Occipital lobe (tissue), 2 donors: Measurements from ENCODE around the gene GLYATL3. TPM values are rescaled to one million over a fixed set of nuclear protein-coding genes. Genes with fewer than 3 reads are reported as not detected.
A peak's percentile ranks its signal among the peaks of the same experiment; 100 is the strongest.
"Not testable (repeated sequence)": the region's sequence is repeated elsewhere in the genome, so short reads cannot be mapped to it uniquely, and the experiment has no call there.

Source experiments
- DNase-seq: peaks from one replicate; lab custom pipeline; 2025; lab: John Stamatoyannopoulos, UW
- total RNA-seq: library from RNA; depleted of rRNA; stranded (reverse); fragments of >200 nt; gene quantifications from one replicate; pipeline ENCODE4 v1.2.3, GENCODE V29; 2014

GLYATL3 gene
- total RNA-seq = not detected

- no peak for DNase-seq
Measured at GRCh38 chr6:49499623-49500022, at the start of gene GLYATL3. Gene GLYATL3, plus strand, starts transcription at chr6:49499923. Its CDS starts 12,068 bp downstream, at chr6:49511991.

GRCh38 chr6:49453221-49453620 lies 46.5 kb upstream of the GLYATL3 start:
- DNase-seq = no peak

GRCh38 chr6:49454787-49455709 lies 44.7 kb upstream of the GLYATL3 start:
- no peak for DNase-seq

GRCh38 chr6:49457771-49458170 lies 42.0 kb upstream of the GLYATL3 start:
- DNase-seq = no peak

- DNase-seq = no peak
Measured at GRCh38 chr6:49462071-49462470, 37.7 kb upstream of the GLYATL3 start.

GRCh38 chr6:49462599-49462926 lies 37.2 kb upstream of the GLYATL3 start:
- no peak for DNase-seq

DNA sequence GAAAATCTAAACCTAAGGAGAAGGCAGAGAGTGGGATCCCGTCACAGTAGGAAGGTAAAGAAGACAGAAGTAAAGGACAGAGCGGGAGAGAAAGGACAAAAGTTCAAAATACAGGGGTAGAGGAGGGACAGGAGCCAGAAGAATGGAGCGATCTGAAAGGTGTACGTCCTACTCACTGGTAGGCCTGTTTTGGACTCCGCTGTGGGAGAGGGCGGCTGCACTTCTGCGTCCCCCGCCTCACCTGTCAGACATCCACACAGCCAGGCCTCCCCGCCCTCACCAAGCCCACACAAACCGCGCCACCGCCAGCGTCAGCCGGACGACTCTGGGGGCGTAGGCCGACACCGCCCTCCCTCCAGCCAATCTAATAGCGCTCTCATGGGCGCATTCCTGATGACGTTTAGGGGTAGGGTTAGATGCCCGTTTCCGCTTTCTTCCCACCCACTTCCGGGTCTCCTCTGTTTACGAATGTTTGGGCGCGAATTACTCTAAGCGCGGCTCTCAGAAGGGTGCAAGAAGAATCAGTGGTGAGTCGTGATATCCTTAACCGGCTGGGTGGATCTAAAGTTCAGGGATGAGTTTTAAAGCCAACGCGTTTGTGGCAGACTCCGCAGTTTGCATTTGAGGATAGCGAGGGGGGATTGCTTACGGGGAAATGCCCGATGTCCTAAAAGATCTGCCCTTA lies 36.7 kb upstream of the GLYATL3 start, which contains the start of the genes CENPQ and MMUT:
Gene CENPQ (plus strand): TSS at position 444 of the 685 bp plus-strand sequence. CDS start 6,807 bp downstream, outside the sequence.
Gene MMUT (minus strand): TSS at position 327 of the 685 bp plus-strand sequence. CDS start 3,787 bp downstream, outside the sequence.
- peak; percentile 92 for DNase-seq

GRCh38 chr6:49463612-49463967 lies 36.1 kb upstream of the GLYATL3 start:
- DNase-seq = no peak

- DNase-seq = no peak
Measured at GRCh38 chr6:49464691-49465090, 35.0 kb upstream of the GLYATL3 start.

DNA sequence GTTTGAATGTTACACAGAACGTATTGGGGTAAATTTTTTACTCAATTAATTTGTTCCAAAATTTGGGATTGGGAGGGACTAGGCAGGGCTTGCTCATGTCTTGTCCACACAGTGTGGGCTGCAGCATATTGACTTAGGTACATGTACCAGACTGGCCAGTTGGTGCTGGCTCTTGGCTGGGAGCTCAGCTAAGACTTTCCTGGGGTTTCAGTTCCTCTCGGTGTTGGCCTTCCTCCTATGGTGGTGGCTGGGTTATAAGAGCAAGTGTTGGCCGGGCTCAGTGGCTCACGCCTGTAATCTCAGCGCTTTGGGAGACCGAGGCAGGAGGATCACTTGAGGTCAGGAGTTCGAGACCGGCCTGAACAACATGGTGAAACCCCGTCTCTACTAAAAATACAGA lies 31.7 kb upstream of the GLYATL3 start:
- DNase-seq = no peak

DNA sequence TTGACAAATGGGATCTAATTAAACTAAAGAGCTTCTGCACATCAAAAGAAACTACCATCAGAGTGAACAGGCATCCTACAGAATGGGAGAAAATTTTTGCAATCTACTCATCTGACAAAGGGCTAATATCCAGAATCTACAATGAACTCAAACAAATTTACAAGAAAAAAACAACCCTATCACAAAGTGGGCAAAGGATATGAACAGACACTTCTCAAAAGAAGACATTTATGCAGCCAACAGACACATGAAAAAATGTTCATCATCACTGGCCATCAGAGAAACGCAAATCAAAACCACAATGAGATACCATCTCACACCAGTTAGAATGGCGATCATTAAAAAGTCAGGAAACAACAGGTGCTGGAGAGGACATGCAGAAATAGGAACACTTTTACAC lies 23.2 kb upstream of the GLYATL3 start:
- not testable (repeated sequence) for DNase-seq

GRCh38 chr6:49479308-49479970 lies 20.3 kb upstream of the GLYATL3 start:
- no peak for DNase-seq

DNA sequence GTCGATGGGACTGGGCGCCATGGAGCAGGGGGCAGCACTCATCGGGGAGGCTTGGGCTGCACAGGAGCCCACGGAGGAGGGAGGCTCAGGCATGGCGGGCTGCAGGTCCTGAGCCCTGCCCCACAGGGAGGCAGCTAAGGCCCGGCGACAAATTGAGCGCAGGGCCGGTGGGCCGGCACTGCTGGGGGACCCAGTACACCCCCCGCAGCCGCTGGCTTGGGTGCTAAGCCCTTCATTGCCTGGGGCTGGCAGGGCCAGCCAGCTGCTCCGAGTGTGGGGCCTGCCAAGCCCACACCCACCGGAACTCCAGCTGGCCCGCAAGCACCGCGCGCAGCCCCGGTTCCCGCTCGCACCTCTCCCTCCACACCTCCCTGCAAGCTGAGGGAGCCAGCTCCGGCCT lies 17.9 kb upstream of the GLYATL3 start:
- DNase-seq = not testable (repeated sequence)

DNA sequence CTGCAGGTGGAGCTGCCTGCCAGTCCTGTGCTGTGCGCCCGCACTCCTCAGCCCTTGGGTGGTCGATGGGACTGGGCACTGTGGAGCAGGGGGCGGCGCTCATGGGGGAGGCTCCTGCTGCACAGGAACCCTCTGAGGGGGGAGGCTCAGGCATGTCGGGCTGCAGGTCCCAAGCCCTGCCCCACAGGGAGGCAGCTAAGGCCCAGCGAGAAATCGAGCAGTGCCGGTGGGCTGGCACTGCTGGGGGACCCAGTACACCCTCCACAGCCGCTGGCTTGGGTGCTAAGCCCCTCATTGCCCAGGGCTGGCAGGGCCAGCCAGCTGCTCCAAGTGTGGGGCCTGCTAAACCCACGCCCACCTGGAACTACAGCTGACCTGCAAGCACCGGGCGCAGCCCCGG lies 16.3 kb upstream of the GLYATL3 start:
- DNase-seq = not testable (repeated sequence)

GRCh38 chr6:49490633-49491032 lies 9.1 kb upstream of the GLYATL3 start:
- DNase-seq = no peak

DNA sequence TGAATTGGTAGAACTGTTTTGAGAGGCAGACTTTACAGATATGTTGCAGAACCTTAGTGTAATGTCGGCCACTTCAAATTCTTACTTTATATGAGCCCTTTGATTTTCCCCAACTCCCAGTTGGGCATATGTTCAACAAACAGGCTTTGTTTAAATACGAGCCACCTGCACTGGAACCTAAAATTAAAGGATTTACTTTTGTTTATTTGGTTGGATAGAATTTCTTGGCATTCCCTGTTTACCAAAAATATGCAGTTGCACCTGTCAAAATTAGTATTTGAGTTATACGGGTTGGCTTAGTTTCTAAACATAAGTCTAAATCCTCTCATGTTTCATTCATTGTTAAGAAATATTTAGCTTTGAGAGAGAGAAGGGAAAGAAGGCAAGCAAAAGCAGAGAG lies 2.4 kb upstream of the GLYATL3 start:
- DNase-seq = no peak

DNA sequence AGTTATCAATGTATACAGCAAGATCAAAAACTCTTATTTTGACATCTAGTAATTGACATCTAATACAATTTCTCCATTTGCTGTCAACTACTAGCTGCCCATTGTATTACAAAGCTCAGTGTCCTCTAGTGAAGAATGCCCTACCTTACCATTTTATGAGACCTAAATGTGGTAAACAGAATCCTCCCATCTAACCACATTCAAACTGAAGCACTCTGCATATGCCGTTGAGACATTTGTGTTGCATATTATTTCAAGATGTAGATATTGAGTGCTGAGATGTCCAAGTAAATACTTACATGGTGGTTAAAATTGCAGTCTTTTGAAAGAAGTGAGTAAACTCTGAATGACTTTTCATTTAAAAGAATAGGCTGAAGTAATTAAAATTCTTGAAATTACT lies 597 bp upstream of the GLYATL3 start:
- no peak for DNase-seq

- DNase-seq = no peak
Measured at GRCh38 chr6:49504666-49505065, 4.9 kb downstream of the GLYATL3 start.

GRCh38 chr6:49506569-49507111 lies 6.9 kb downstream of the GLYATL3 start:
- no peak for DNase-seq

DNA sequence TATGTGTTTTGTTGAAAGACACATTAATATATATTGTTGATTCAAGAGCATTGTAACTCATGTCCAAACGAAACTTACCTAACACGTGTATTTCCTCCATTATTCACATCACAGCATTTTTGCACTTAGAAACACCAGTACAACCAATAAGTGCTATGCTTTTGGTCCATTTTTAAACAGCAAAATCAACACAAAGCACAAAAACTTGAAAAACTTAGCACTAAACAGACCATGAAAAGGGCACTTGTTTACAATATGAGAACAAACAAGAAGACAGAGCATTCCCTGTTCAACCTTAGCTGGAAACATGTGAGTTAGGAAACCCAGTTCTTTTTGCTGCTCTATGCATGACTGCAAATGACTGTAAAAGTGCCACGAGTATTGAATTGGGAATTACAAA lies 9.6 kb downstream of the GLYATL3 start:
- DNase-seq = no peak

GRCh38 chr6:49513153-49513989 lies 13.6 kb downstream of the GLYATL3 start:
- no peak for DNase-seq
